Measurements from ENCODE around the gene CDH24. TPM values are rescaled to one million over a fixed set of nuclear protein-coding genes. Genes with fewer than 3 reads are reported as not detected.

The CDH24 gene
- total and polyA plus RNA-seq, 2 of the 8 experiments (the other 6 are each of a cell fraction or from before 2014, with no cell fraction given) = 18.1 to 27.6 TPM

- TF ChIP-seq CHD7 (IDR thresholded peaks at IDR 0.05; ENCODE audit: insufficient replicate concordance, low read length) (no peak), HDAC2 (IDR thresholded peaks at IDR 0.05; ENCODE audit: borderline replicate concordance in 1 of 2, low read depth in 2 of 2, low read length in 2 of 2) (no peak), RXRA (IDR thresholded peaks at IDR 0.05; ENCODE audit: insufficient read depth, low read depth, low read length) (no peak), TBP (IDR thresholded peaks at IDR 0.05; ENCODE audit: low read depth, low read length) (no peak), KDM1A (IDR thresholded peaks at IDR 0.05; ENCODE audit: borderline replicate concordance, low read length) (no peak), ASH2L (IDR thresholded peaks at IDR 0.05; ENCODE audit: low read length) (no peak), SRF (IDR thresholded peaks at IDR 0.05; ENCODE audit: low read depth, low read length) (no peak)
- TF ChIP-seq, protein P1, sequence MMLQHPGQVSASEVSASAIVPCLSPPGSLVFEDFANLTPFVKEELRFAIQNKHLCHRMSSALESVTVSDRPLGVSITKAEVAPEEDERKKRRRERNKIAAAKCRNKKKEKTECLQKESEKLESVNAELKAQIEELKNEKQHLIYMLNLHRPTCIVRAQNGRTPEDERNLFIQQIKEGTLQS (IDR thresholded peaks at IDR 0.05; ENCODE audit: insufficient read depth, low read depth, low read length) = no peak
Measured at GRCh38 chr14:23067847-23068788, 10.8 kb upstream of the CDH24 start (continued).

Data from H1 (cell line).